ENCODE results near the gene VAV1.
"Not testable (repeated sequence)": the region's sequence is repeated elsewhere in the genome, so short reads cannot be mapped to it uniquely, and the experiment has no call there.

VAV1 gene

GRCh38 chr19:6842871-6843607 is 70.5 kb downstream of the VAV1 start:
- DNase-seq (ENCODE audit: extremely low read depth in 1 of 2, low read depth in 1 of 2), result no peak

- DNase-seq (ENCODE audit: extremely low read depth in 1 of 2, low read depth in 1 of 2), result no peak
Measured at GRCh38 chr19:6847828-6848200, 75.3 kb downstream of the VAV1 start.

- DNase-seq (ENCODE audit: extremely low read depth in 1 of 2, low read depth in 1 of 2), result no peak
Measured at GRCh38 chr19:6848986-6849385, 76.5 kb downstream of the VAV1 start.

GRCh38 chr19:6849876-6850275 is 77.4 kb downstream of the VAV1 start:
- no peak for DNase-seq (ENCODE audit: extremely low read depth in 1 of 2, low read depth in 1 of 2)

GRCh38 chr19:6851359-6851758 is 78.9 kb downstream of the VAV1 start:
- no peak for DNase-seq (ENCODE audit: extremely low read depth in 1 of 2, low read depth in 1 of 2)

- DNase-seq (ENCODE audit: extremely low read depth in 1 of 2, low read depth in 1 of 2), result no peak
Measured at GRCh38 chr19:6852001-6852400, 79.5 kb downstream of the VAV1 start.

- DNase-seq (ENCODE audit: extremely low read depth in 1 of 2, low read depth in 1 of 2), result no peak
Measured at GRCh38 chr19:6853868-6854267, 81.4 kb downstream of the VAV1 start.

GRCh38 chr19:6854758-6855157 is 82.2 kb downstream of the VAV1 start:
- no peak for DNase-seq (ENCODE audit: extremely low read depth in 1 of 2, low read depth in 1 of 2)

GRCh38 chr19:6856749-6857372 is 84.4 kb downstream of the VAV1 start:
- DNase-seq (ENCODE audit: extremely low read depth in 1 of 2, low read depth in 1 of 2), result no peak

- DNase-seq (ENCODE audit: extremely low read depth in 1 of 2, low read depth in 1 of 2), result no peak
Measured at GRCh38 chr19:6861683-6862286, 89.3 kb downstream of the VAV1 start.

GRCh38 chr19:6862673-6863078 is 90.2 kb downstream of the VAV1 start:
- DNase-seq (ENCODE audit: extremely low read depth in 1 of 2, low read depth in 1 of 2), result peak; percentile 74 to 85

- no peak for DNase-seq (ENCODE audit: extremely low read depth in 1 of 2, low read depth in 1 of 2)
Measured at GRCh38 chr19:6864325-6864940, 91.9 kb downstream of the VAV1 start.

- no peak for DNase-seq (ENCODE audit: extremely low read depth in 1 of 2, low read depth in 1 of 2)
Measured at GRCh38 chr19:6865849-6866248, 93.3 kb downstream of the VAV1 start.

- no peak for DNase-seq (ENCODE audit: extremely low read depth in 1 of 2, low read depth in 1 of 2)
Measured at GRCh38 chr19:6866741-6867151, 94.2 kb downstream of the VAV1 start.

- DNase-seq (ENCODE audit: extremely low read depth in 1 of 2, low read depth in 1 of 2), result no peak
Measured at GRCh38 chr19:6868351-6868750, 95.8 kb downstream of the VAV1 start.

- not testable (repeated sequence) for DNase-seq (ENCODE audit: extremely low read depth in 1 of 2, low read depth in 1 of 2)
Measured at GRCh38 chr19:6869151-6869882, 96.8 kb downstream of the VAV1 start.

- no peak for DNase-seq (ENCODE audit: extremely low read depth in 1 of 2, low read depth in 1 of 2)
Measured at GRCh38 chr19:6873708-6874431, 101.4 kb downstream of the VAV1 start.

- no peak for DNase-seq (ENCODE audit: extremely low read depth in 1 of 2, low read depth in 1 of 2)
Measured at GRCh38 chr19:6875218-6875617, 102.7 kb downstream of the VAV1 start.

- no peak for DNase-seq (ENCODE audit: extremely low read depth in 1 of 2, low read depth in 1 of 2)
Measured at GRCh38 chr19:6876748-6877147, 104.2 kb downstream of the VAV1 start.

- DNase-seq (ENCODE audit: extremely low read depth in 1 of 2, low read depth in 1 of 2), result no peak
Measured at GRCh38 chr19:6877766-6878165, 105.3 kb downstream of the VAV1 start.
